ENCODE measurements around the gene TACC3. TPM values are rescaled to one million over a fixed set of nuclear protein-coding genes. Genes with fewer than 3 reads are reported as not detected.

TACC3 gene
- total RNA-seq, 4 donors from 2014 or later = 4.8 to 10.3 (median 5.1) TPM

DNA sequence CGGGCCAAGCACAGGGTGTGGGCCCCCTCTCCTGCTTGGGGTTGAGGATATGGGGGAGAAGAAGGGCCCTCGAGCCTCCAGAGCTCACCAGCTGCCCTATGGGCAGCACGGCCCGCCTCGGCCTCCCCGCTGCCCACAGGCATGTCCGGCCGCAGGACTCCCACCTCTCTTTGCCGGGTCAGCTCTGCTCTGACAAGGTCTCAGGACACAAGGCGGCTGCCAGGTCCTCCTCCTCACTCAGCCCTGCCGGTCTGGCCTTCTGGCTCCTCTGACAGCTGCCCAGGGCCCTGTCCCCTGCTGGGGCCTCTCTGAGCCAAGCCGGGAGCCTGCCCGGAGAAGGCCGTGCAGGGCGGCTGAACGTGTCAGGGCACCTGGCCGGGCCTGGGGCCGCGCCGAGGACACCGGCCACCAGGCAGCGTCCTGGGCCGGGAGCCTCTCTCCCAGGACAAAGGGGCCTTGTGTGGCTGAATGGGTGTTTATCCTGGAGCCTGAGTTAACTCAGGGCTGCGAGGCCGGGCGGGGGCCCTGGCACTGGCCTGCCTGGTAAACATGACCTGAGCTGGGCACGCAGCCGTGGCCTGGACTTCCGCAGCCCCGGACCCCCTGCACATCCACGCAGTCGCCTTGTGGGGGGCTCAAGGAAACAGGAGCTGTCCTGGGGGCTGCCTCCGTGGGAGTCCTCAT, 25.7 kb downstream of the TACC3 start:
- Histone ChIP-seq H3K9me3 (no peaks in the 10 kb centered on the region), H3K27ac (no peak overlapping the region), H3K4me1 (peaks cover 0 to 5% of the 10 kb centered on the region in 2 donors), H3K27me3 (no peaks in the 10 kb centered on the region), H3K4me3 (replicated peaks in 1 of 3) (no peak overlapping the region), H3K36me3 (no peaks in the 10 kb centered on the region)
- intact Hi-C loops (cut with DNase I) = loop anchor here (5.0 kb wide), 2 partner anchors 60 to 440 kb away; no protein-coding TSS in a partner anchor
- WGBS, 2 donors = 86 to 87% methylated on average over 10 of the region's 33 CpGs
- TF ChIP-seq, protein P1, sequence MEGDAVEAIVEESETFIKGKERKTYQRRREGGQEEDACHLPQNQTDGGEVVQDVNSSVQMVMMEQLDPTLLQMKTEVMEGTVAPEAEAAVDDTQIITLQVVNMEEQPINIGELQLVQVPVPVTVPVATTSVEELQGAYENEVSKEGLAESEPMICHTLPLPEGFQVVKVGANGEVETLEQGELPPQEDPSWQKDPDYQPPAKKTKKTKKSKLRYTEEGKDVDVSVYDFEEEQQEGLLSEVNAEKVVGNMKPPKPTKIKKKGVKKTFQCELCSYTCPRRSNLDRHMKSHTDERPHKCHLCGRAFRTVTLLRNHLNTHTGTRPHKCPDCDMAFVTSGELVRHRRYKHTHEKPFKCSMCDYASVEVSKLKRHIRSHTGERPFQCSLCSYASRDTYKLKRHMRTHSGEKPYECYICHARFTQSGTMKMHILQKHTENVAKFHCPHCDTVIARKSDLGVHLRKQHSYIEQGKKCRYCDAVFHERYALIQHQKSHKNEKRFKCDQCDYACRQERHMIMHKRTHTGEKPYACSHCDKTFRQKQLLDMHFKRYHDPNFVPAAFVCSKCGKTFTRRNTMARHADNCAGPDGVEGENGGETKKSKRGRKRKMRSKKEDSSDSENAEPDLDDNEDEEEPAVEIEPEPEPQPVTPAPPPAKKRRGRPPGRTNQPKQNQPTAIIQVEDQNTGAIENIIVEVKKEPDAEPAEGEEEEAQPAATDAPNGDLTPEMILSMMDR (IDR thresholded peaks at IDR 0.05) = no peak
- TF ChIP-seq POLR2A (IDR thresholded peaks at IDR 0.05) = no peak
- DNase-seq = no peak

DNA sequence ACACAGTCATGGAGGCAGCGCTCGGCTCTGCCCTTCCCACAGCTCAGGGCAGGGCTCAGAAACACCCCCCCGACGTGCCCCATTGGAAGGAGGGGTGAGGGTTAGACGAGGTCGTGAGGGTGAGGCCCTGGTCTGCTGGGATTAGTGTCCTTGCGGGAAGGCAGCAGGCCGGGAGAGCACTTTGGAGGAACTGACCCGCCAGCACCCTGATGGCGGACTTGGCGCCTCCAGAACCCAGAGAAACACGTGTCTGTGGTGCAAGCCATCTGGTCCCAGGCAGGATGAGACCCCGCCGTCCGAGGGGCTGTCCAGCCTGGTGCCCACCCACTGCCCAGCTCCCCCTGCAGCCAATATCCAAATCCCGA, 26.3 kb downstream of the TACC3 start:
- Histone ChIP-seq H3K4me3 (replicated peaks in 1 of 3) (no peak overlapping the region), H3K27ac (no peak overlapping the region), H3K4me1 (peaks cover 0 to 5% of the 10 kb centered on the region in 2 donors), H3K9me3 (no peaks in the 10 kb centered on the region), H3K36me3 (no peaks in the 10 kb centered on the region), H3K27me3 (no peaks in the 10 kb centered on the region)
- TF ChIP-seq POLR2A (IDR thresholded peaks at IDR 0.05) = no peak
- TF ChIP-seq, protein P1 (IDR thresholded peaks at IDR 0.05) = no peak
- intact Hi-C loops (cut with DNase I) = loop anchor here (5.0 kb wide), 2 partner anchors 60 to 440 kb away; no protein-coding TSS in a partner anchor
- WGBS, 2 donors = 86 to 91% methylated on average over 7 to 15 of the region's 16 CpGs
- DNase-seq = no peak

DNA sequence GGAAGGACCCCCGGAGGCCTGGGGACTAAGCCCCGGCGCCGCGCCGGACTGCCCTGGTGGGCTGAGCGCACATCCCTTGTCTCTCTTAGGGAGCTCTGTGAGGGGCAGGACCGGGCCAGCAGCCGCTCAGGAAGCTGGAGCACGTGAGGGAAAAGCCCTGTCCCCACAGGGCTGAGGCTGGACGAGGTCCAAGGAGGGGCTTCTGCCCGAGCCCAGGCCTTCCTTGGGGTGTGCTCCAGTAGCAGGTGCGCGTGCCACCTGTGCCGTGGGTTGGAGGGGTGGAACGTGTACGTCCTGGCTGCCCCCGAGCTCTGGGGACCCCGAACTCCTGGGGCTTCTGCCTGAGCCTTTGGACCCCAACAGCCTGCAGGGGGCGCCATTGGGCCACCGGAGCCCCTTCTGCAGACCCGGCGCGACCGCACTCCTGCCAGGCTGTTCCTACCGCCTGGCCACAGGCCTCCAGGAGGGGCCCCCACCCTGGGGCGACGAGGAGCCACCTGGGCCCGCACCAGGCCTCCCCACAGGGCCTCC, 27.2 kb downstream of the TACC3 start:
- H3K36me3 ChIP-seq = no peaks in the 10 kb centered on the region
- H3K27me3 ChIP-seq = no peaks in the 10 kb centered on the region
- H3K27ac ChIP-seq = no peak overlapping the region
- intact Hi-C loops (cut with DNase I) = loop anchor here (2.0 to 5.0 kb wide), 3 partner anchors 59 to 439 kb away; no protein-coding TSS in a partner anchor
- peaks cover 0 to 5% of the 10 kb centered on the region in 2 donors for H3K4me1 ChIP-seq
- no peak for TF ChIP-seq POLR2A (IDR thresholded peaks at IDR 0.05)
- TF ChIP-seq, protein P1 (IDR thresholded peaks at IDR 0.05) = peak; percentile 51 to 73 (median 64)
- DNase-seq = peak; percentile 68 to 69
- no peaks in the 10 kb centered on the region for H3K9me3 ChIP-seq
- H3K4me3 ChIP-seq (replicated peaks in 1 of 3) = no peak overlapping the region
- WGBS, 2 donors = 4 to 7% methylated on average over 13 to 17 of the region's 29 CpGs

DNA sequence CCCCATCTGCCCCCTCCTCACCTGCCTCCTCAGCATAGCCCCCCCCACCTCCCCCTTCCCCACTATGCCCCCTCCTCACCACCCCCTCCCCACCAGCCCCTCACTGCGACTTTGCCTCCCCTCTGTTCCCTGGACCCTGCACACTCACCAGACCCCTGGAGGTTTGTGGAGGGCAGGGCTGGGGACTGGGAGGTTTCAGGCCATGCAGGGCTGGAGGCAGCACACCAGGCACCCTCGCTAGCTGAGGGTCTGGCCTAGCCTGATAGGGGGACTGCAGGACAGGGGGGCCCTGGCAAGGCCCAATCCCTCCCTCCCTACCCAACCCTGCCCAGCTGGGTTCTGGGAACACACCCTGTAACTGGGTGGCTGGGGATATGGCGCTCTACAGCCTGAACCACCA, 28.0 kb downstream of the TACC3 start:
- Histone ChIP-seq H3K27me3 (no peaks in the 10 kb centered on the region), H3K27ac (no peak overlapping the region), H3K9me3 (no peaks in the 10 kb centered on the region), H3K4me1 (peaks cover 0 to 5% of the 10 kb centered on the region in 2 donors), H3K4me3 (replicated peaks in 1 of 3) (no peak overlapping the region), H3K36me3 (no peaks in the 10 kb centered on the region)
- TF ChIP-seq, protein P1 (IDR thresholded peaks at IDR 0.05) = no peak
- no peak for TF ChIP-seq POLR2A (IDR thresholded peaks at IDR 0.05)
- no peak for DNase-seq
- 40% methylated on average over 2 of the region's 3 CpGs; no CpG with 5 or more reads in 1 of the 2 donors for WGBS, 2 donors
- intact Hi-C loops (cut with DNase I) = loop anchor here (2.0 to 5.0 kb wide), 3 partner anchors 58 to 438 kb away; no protein-coding TSS in a partner anchor

DNA sequence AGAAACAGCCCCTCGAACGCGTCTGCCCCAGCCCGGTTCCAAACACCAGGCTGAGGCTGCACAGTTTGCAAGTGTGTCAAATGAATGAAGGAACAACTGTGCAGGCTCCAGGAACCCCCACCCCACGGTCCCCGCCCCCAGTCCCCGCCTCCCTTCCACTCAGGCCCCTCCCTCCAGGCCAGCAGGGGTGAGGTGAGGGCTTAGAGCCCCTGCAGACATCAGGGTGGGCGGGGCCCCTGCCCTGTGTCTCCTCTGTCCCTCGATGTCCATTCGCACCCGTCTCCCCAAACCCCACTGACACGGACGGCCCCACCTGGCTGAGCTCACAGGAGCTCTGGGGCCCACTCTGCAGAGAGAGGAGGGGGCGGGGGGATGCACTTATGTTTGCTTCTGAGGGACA, 28.5 kb downstream of the TACC3 start:
- Histone ChIP-seq H3K4me1 (peaks cover 0 to 5% of the 10 kb centered on the region in 2 donors), H3K4me3 (replicated peaks in 1 of 3) (no peak overlapping the region), H3K9me3 (no peaks in the 10 kb centered on the region), H3K27ac (no peak overlapping the region), H3K27me3 (no peaks in the 10 kb centered on the region), H3K36me3 (no peaks in the 10 kb centered on the region)
- DNase-seq = no peak
- intact Hi-C loops (cut with DNase I) = loop anchor here (2.0 to 5.0 kb wide), 3 partner anchors 57 to 437 kb away; no protein-coding TSS in a partner anchor
- no peak for TF ChIP-seq POLR2A (IDR thresholded peaks at IDR 0.05)
- TF ChIP-seq, protein P1 (IDR thresholded peaks at IDR 0.05) = no peak
- 22 to 86% methylated on average over 4 to 11 of the region's 14 CpGs for WGBS, 2 donors
